ENCODE data around the gene CYLD.

DNA sequence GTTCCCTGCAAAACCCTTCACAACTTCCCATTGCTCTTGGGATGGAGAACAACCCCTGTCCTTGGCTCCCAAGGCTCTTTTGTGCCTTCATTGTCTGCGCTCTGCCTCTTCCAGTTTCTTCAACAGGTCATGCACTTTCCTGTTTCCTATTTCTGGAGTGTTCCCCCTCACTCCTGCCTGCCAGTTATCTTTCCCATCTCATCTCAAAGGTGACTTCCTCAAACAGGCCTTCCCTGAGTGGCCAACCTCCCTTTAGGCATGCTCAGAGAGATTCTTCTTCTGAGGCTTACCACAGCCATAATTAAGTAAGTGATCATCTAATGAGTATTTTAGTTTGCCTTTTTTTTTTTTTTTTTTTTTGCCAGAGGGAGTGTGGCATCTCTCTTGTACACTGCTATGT is 2.9 kb upstream of the CYLD start:
- TF ChIP-seq, protein P1, sequence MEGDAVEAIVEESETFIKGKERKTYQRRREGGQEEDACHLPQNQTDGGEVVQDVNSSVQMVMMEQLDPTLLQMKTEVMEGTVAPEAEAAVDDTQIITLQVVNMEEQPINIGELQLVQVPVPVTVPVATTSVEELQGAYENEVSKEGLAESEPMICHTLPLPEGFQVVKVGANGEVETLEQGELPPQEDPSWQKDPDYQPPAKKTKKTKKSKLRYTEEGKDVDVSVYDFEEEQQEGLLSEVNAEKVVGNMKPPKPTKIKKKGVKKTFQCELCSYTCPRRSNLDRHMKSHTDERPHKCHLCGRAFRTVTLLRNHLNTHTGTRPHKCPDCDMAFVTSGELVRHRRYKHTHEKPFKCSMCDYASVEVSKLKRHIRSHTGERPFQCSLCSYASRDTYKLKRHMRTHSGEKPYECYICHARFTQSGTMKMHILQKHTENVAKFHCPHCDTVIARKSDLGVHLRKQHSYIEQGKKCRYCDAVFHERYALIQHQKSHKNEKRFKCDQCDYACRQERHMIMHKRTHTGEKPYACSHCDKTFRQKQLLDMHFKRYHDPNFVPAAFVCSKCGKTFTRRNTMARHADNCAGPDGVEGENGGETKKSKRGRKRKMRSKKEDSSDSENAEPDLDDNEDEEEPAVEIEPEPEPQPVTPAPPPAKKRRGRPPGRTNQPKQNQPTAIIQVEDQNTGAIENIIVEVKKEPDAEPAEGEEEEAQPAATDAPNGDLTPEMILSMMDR (IDR thresholded peaks at IDR 0.05), result no peak
- TF ChIP-seq POLR2A (IDR thresholded peaks at IDR 0.05), result no peak
